Liver (tissue), 9 donors: ENCODE results near the gene POPDC2. TPM values are rescaled to one million over a fixed set of nuclear protein-coding genes. Genes with fewer than 3 reads are reported as not detected.

ENCODE experiments used
- DNase-seq: peaks from one replicate; pipeline ENCODE4 v3.0.0-alpha.2; 2017; ENCODE audit warnings: low spot score
- H3K27ac ChIP-seq, 2 donors: one replicate each; pipeline ENCODE4 v1.7.0; 2013; ENCODE audit warnings: inconsistent platforms in 2 of 2, low read length in 2 of 2, control low read depth in 1 of 2, low read depth in 1 of 2, mild to moderate bottlenecking in 1 of 2
- H3K27me3 ChIP-seq, 4 donors: one replicate each; pipeline versions ENCODE4 v1.6.1 to v1.7.0; 2013; ENCODE audit warnings: low read length in 3 of 4, inconsistent platforms in 1 of 4, mild to moderate bottlenecking in 1 of 4, moderate library complexity in 1 of 4; ENCODE audit not compliant: control insufficient read depth in 4 of 4, insufficient read depth in 4 of 4
- H3K36me3 ChIP-seq, 4 donors: one replicate each; pipeline versions ENCODE4 v1.6.1 to v1.7.0; 2013; ENCODE audit warnings: low read length in 3 of 4, mild to moderate bottlenecking in 3 of 4, low read depth in 1 of 4, moderate library complexity in 1 of 4; ENCODE audit not compliant: control insufficient read depth in 4 of 4, insufficient read depth in 3 of 4
- H3K4me1 ChIP-seq, 4 donors: one replicate each; pipeline versions ENCODE4 v1.6.1 to v1.7.0; 2013; ENCODE audit warnings: low read length in 3 of 4, mild to moderate bottlenecking in 3 of 4, moderate library complexity in 1 of 4; ENCODE audit not compliant: control insufficient read depth in 4 of 4, insufficient read depth in 4 of 4
- H3K4me3 ChIP-seq, 3 donors: one replicate each; pipeline versions ENCODE4 v1.6.1 to v1.7.0; 2013; ENCODE audit warnings: low read length in 3 of 3, control low read depth in 1 of 3, low read depth in 1 of 3, mild to moderate bottlenecking in 1 of 3
- H3K9ac ChIP-seq, 2 donors: one replicate each; pipeline ENCODE4 v1.7.0; 2013; ENCODE audit warnings: low read length in 2 of 2, mild to moderate bottlenecking in 2 of 2, moderate library complexity in 2 of 2, control low read depth in 1 of 2, low read depth in 1 of 2
- H3K9me3 ChIP-seq, 4 donors: one replicate each; pipeline versions ENCODE4 v1.6.1 to v1.7.0; 2013; ENCODE audit warnings: low read length in 3 of 4; ENCODE audit not compliant: control insufficient read depth in 4 of 4
- ATF3 ChIP-seq: IDR thresholded peaks from 2 replicates; pipeline ENCODE4 v1.6.1; 2016; ENCODE audit warnings: antibody characterized with exemption
- CTCF ChIP-seq: fragments of 150-350 bp; IDR thresholded peaks from 2 replicates; pipeline ENCODE4 v1.5.1; 2017; ENCODE audit warnings: improper control_type of control experiment, low read depth, low read length; ENCODE audit not compliant: missing input control
- EGR1 ChIP-seq, 2 donors: IDR thresholded peaks; 2 replicates each; pipeline ENCODE4 v1.6.1; 2016 to 2018; ENCODE audit warnings: antibody characterized with exemption in 2 of 2, low read depth in 2 of 2
- FOXA2 ChIP-seq: IDR thresholded peaks from 2 replicates; pipeline ENCODE4 v1.6.1; 2016; ENCODE audit warnings: antibody characterized with exemption
- GABPA ChIP-seq, 2 donors: IDR thresholded peaks in 1 of 2; conservative IDR thresholded peaks in 1 of 2; 2 replicates each; pipeline ENCODE4 v1.6.1; 2016; ENCODE audit warnings: antibody characterized with exemption in 2 of 2, mild to moderate bottlenecking in 1 of 2, moderate library complexity in 1 of 2
- HNF4G ChIP-seq: IDR thresholded peaks from 2 replicates; pipeline ENCODE4 v1.6.1; 2016; ENCODE audit warnings: antibody characterized with exemption
- JUND ChIP-seq, 2 donors: IDR thresholded peaks; 2 replicates each; pipeline ENCODE4 v1.6.1; 2016; ENCODE audit warnings: antibody characterized with exemption in 2 of 2
- NR2F2 ChIP-seq: IDR thresholded peaks from 2 replicates; pipeline ENCODE4 v1.6.1; 2016; ENCODE audit warnings: antibody characterized with exemption
- RAD21 ChIP-seq, 2 donors: IDR thresholded peaks; 2 replicates each; pipeline ENCODE4 v1.6.1; 2016; ENCODE audit warnings: antibody characterized with exemption in 2 of 2, mild to moderate bottlenecking in 2 of 2
- REST ChIP-seq: IDR thresholded peaks from 2 replicates; pipeline ENCODE4 v1.6.1; 2016; ENCODE audit warnings: antibody characterized with exemption, mild to moderate bottlenecking
- RXRA ChIP-seq, 2 donors: IDR thresholded peaks; 2 replicates each; pipeline ENCODE4 v1.6.1; 2017 to 2018; ENCODE audit warnings: antibody characterized with exemption in 2 of 2, mild to moderate bottlenecking in 1 of 2
- SP1 ChIP-seq: IDR thresholded peaks from 2 replicates; pipeline ENCODE4 v1.6.1; 2018; ENCODE audit warnings: antibody characterized with exemption, mild to moderate bottlenecking
- TAF1 ChIP-seq: conservative IDR thresholded peaks from 2 replicates; pipeline ENCODE4 v1.6.1; 2016; ENCODE audit warnings: antibody characterized with exemption, mild to moderate bottlenecking
- YY1 ChIP-seq: IDR thresholded peaks from 2 replicates; pipeline ENCODE4 v1.6.1; 2016; ENCODE audit warnings: antibody characterized with exemption, mild to moderate bottlenecking
- ZBTB33 ChIP-seq: IDR thresholded peaks from 2 replicates; pipeline ENCODE4 v1.6.1; 2016; ENCODE audit warnings: antibody characterized with exemption
- WGBS: extraction: QIAGEN DNeasy Blood & Tissue Kit; methylation state at CpG from one replicate; pipeline ENCODE4 v1.1.7; 2013; 5-methylcytosine and 5-hydroxymethylcytosine counted together
- polyA plus RNA-seq, 2 donors: library from polyadenylated mRNA; stranded (reverse) in 1 of 2; unstranded in 1 of 2; fragments of 200-250 nt in 1 of 2; fragments of >200 nt in 1 of 2; fragmentation: Nextera tagmentation in 1 of 2; extraction: Ambion mirVana in 1 of 2; gene quantifications; one replicate each; pipeline versions ENCODE4 v1.2.1 to v1.2.3, GENCODE V29; 2013 to 2015
- total RNA-seq, 2 donors: library from RNA; depleted of rRNA; stranded (reverse); fragments of >200 nt; gene quantifications; one replicate each; pipeline ENCODE4 v1.2.3, GENCODE V29; 2014
- TF ChIP-seq, protein P1 (sequence below): IDR thresholded peaks from 2 replicates; pipeline ENCODE4 v1.6.1; 2016; ENCODE audit warnings: antibody characterized with exemption
- donor health status: healthy.
- donor health status: healthy.
- donor health status: healthy.
- donor health status: healthy.
- donor health status: healthy.

The POPDC2 gene
- total and polyA plus RNA-seq, 4 donors, result 0.16 to 1.1 (median 0.46) TPM

DNA sequence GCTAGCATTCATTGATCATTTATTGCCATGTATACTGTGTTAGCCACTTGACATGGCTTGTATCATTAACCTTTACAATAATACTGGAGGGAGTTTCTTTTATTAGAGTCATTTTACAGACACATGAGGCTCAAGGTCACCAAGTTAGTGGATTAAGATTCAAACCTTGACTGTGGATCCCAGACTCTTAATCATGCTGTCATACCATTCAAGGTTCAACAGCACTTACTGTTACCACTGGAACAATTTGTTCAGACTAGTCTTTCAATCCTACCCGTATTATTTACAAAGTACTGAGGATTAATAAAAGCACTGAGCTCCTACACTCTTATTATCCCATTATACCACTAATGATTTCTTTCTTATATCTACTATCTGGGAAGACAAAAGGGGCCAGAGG is 15.6 kb upstream of the POPDC2 start:
- 67% methylated on average over 1 of the region's 1 CpG for WGBS
- Histone ChIP-seq H3K36me3 (peaks cover 8 to 25% (median 17%) of the 10 kb centered on the region in 4 donors), H3K27ac (peak overlapping the region in 1 of 2 donors; percentile 69), H3K27me3 (no peaks in the 10 kb centered on the region), H3K4me1 (peaks cover 0 to 20% (median 14%) of the 10 kb centered on the region in 4 donors), H3K9me3 (no peaks in the 10 kb centered on the region), H3K9ac (peak overlapping the region in 1 of 2 donors; percentile 66), H3K4me3 (peak overlapping the region; percentile 65 to 95 (median 89))
- no peak for TF ChIP-seq TAF1
- TF ChIP-seq EGR1 (IDR thresholded peaks at IDR 0.05; ENCODE audit: low read depth in 2 of 2), result no peak
- no peak for TF ChIP-seq SP1
- TF ChIP-seq RXRA (IDR thresholded peaks at IDR 0.05), result no peak
- no peak for TF ChIP-seq FOXA2
- no peak for TF ChIP-seq NR2F2
- no peak for TF ChIP-seq RAD21 (IDR thresholded peaks at IDR 0.05)
- no peak for DNase-seq

GRCh38 chr3:119675188-119675874 is 14.9 kb upstream of the POPDC2 start:
- H3K27ac ChIP-seq, result no peak overlapping the region
- no peak for DNase-seq
- no peak overlapping the region for H3K4me3 ChIP-seq
- peaks cover 8 to 25% (median 22%) of the 10 kb centered on the region in 4 donors for H3K36me3 ChIP-seq
- no peak overlapping the region for H3K9ac ChIP-seq
- WGBS, result 94% methylated on average over 5 of the region's 5 CpGs
- no peaks in the 10 kb centered on the region for H3K9me3 ChIP-seq
- H3K27me3 ChIP-seq, result no peaks in the 10 kb centered on the region
- TF ChIP-seq TAF1 (no peak), YY1 (no peak), CTCF (no peak), NR2F2 (no peak), GABPA (IDR thresholded peaks at IDR 0.05 in 1 of 2, conservative IDR thresholded peaks at IDR 0.05 in 1 of 2) (no peak), HNF4G (no peak), ATF3 (no peak), REST (no peak), JUND (IDR thresholded peaks at IDR 0.05) (no peak), SP1 (no peak), FOXA2 (no peak), ZBTB33 (no peak), EGR1 (IDR thresholded peaks at IDR 0.05; ENCODE audit: low read depth in 2 of 2) (no peak), RAD21 (IDR thresholded peaks at IDR 0.05) (no peak)
- TF ChIP-seq, protein P1, sequence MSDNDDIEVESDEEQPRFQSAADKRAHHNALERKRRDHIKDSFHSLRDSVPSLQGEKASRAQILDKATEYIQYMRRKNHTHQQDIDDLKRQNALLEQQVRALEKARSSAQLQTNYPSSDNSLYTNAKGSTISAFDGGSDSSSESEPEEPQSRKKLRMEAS, result no peak
- peaks cover 0 to 20% (median 14%) of the 10 kb centered on the region in 4 donors for H3K4me1 ChIP-seq
